ENCODE measurements around the gene SRCIN1.

Gene SRCIN1

DNA sequence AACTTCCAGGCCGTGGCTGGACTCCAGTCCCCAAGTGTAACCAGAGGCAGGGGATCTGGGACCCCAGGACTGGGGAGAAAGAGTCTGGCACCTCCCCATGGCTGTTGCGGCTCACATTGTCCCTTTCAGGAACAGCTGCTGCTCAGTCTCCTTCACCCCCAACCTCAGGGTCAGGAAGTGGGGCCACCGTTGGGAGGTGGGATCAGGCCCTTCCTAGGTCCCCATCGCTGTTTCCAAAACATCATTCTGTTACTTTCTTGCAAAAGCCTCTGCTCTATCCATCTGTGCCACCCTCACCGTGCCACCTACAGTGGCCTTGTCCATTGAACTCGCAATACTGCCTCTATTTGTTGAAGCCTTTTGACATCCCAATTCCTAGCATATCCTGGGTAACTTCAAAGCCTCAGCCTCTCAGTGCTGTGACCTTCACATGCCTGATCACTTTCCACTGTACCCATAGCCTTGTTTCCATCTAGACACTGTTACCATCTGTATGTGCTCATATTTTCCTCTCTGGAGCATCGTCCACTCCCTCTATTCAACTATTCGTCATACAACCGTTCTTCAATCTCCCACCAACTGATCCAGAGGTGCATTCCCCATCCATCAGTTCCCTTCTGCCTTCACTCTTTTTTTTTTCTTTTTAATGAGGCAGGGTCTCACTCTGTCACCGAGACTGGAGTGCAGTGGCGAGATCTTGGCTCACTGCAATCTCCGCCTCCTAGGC, 15.0 kb upstream of the SRCIN1 start:
- no peak for DNase-seq (ENCODE audit: insufficient read length, low spot score)
- TF ChIP-seq, protein P1, sequence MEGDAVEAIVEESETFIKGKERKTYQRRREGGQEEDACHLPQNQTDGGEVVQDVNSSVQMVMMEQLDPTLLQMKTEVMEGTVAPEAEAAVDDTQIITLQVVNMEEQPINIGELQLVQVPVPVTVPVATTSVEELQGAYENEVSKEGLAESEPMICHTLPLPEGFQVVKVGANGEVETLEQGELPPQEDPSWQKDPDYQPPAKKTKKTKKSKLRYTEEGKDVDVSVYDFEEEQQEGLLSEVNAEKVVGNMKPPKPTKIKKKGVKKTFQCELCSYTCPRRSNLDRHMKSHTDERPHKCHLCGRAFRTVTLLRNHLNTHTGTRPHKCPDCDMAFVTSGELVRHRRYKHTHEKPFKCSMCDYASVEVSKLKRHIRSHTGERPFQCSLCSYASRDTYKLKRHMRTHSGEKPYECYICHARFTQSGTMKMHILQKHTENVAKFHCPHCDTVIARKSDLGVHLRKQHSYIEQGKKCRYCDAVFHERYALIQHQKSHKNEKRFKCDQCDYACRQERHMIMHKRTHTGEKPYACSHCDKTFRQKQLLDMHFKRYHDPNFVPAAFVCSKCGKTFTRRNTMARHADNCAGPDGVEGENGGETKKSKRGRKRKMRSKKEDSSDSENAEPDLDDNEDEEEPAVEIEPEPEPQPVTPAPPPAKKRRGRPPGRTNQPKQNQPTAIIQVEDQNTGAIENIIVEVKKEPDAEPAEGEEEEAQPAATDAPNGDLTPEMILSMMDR (IDR thresholded peaks at IDR 0.05; ENCODE audit: insufficient read depth, missing control alignments), result no peak
- no peak for FAIRE-seq

DNA sequence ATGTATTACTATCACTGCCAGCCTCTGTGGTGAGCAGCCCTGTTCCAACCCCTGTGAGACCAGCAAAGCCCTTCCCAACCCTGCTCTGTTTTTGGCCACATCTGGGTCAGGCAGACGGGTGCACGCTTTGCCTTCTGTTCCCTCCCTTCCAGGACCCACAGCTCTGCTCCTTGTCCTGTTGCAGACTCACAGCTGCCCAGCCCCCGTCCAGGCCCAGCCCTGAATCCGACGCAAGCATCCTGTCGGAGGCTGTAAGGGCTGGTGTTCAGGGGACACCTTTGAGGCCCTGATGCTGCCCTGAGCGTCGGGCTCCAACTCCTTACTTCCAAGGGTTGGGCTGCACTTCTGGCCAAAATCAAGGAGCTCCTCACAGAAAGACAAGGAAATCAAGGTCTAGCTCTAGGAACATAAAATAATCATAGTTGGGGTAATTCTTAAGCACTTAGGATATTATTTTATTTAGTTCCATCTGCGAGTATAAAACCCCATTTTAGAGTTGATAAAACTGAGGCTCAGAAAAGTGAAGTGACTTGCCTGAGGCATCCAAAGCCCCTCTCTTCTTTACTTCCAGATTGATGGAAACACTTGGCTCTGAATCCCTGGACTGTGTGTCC, 14.3 kb upstream of the SRCIN1 start:
- TF ChIP-seq, protein P1 (IDR thresholded peaks at IDR 0.05; ENCODE audit: insufficient read depth, missing control alignments), result no peak
- DNase-seq (ENCODE audit: insufficient read length, low spot score), result no peak
- FAIRE-seq, result no peak

DNA sequence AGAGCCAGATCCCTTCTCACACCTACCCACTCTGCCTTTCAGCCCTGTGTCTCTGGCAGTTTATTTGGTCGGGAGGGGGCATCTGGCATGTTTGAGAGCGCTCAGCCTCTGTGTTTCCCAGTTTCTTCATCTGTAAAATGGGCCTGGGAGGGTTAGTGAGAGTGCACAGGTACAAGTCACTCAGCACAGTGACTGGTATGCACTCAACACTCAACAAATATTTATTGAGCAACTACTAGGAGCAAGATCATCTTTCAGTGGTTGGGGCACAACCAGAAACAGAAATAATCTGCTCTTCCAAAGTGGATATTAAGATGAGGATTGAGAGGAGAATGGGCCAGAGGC, 13.7 kb upstream of the SRCIN1 start:
- DNase-seq (ENCODE audit: insufficient read length, low spot score), result no peak
- TF ChIP-seq, protein P1 (IDR thresholded peaks at IDR 0.05; ENCODE audit: insufficient read depth, missing control alignments), result no peak
- no peak for FAIRE-seq

DNA sequence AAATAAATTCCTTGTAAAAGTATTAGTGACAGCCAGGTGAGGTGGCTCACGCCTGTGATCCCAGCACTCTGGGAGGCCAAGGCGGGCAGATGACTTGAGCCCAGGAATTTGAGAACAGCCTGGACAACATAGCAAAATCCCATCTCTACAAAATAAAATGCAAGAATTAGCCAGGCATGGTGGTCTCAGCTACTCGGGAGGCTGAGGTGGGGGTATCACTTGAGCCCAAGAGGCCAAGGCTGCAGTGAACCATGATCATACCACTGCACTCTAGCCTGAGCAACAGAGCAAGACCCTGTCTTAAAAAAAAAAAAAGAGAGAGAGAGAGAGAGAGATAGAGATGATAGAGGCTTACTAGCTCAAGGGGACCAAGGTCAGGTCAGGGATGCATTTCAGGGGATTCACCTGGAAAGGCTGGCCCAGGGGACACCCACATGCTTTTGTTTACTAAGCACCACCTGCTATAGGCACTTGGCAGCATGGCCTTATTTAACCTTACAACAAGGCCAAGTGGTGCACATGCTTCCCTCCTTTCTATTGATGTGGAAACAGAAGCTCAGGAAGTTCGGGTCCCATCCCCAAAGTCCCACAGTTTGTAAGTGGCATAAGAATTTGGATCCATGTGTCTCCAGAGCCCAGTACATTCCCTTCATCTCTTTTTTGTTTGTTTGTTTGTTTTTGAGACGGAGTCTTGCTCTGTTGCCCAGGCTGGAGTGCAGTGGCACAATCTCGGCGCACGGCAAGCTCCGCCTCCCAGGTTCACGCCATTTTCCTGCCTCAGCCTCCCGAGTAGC, 12.4 kb upstream of the SRCIN1 start:
- no peak for FAIRE-seq
- no peak for DNase-seq (ENCODE audit: insufficient read length, low spot score)
- TF ChIP-seq, protein P1 (IDR thresholded peaks at IDR 0.05; ENCODE audit: insufficient read depth, missing control alignments), result no peak

DNA sequence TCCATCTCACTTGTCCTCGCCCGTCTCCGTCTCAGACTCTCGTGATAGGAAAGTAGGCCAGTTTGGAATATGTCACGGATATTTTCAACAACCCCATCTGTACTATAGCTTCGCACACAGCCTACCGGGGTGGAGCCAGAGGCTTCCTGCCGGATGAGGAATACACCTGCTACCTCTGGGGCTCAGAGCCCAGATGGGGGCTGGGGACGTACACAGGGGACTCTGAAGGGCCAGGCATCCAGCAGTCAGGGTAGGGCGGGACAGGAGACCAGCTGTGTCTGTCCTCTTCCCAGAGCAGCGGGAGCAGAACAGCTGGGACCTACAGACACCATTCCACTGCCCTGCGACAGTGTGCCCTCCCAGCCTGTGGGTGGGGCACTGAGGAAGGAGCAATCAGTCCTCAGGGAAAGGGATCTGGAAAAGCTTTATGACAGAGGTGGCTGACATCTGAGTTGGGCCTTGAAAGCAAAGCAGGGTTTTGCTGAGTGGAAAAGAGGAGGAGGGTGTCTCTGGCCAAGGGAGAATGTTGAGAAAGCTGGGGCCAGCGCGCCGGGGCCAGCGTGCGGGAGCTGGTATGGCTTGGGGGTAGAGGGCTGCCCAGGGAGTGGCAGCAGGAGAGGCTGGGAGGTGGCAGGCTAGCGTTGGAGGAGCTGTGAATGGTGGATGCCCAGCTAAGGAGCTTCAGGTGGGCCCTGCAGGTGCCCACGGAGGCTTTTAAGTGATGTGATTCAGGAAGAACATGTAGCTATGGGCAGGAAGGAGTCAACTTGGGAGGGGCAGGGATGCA, 11.5 kb upstream of the SRCIN1 start:
- TF ChIP-seq, protein P1 (IDR thresholded peaks at IDR 0.05; ENCODE audit: insufficient read depth, missing control alignments), result no peak
- no peak for FAIRE-seq
- peak; percentile 12 for DNase-seq (ENCODE audit: insufficient read length, low spot score)

DNA sequence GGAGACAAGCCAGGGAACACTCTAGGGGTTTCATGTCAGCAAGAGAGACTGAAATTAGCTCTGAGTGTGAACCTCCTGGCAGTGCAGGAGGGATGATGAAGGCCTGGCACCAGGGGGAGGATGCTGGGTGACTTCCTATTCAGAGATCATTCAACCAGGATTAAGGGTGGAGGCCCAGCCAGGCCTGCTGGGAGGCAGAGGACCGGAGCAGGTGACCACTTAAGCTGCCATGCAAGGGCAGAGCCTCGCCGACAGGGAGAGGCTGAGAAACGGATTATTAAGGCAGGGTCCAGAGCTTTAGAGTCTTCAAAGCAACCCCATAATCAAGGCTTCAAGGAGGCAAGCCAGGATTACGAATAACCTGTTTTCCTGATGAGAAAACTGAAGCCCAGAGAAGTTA, 10.6 kb upstream of the SRCIN1 start:
- TF ChIP-seq, protein P1 (IDR thresholded peaks at IDR 0.05; ENCODE audit: insufficient read depth, missing control alignments), result no peak
- DNase-seq (ENCODE audit: insufficient read length, low spot score), result peak; percentile 29
- FAIRE-seq, result no peak
